ENCODE results near the gene FN3KRP.

DNA sequence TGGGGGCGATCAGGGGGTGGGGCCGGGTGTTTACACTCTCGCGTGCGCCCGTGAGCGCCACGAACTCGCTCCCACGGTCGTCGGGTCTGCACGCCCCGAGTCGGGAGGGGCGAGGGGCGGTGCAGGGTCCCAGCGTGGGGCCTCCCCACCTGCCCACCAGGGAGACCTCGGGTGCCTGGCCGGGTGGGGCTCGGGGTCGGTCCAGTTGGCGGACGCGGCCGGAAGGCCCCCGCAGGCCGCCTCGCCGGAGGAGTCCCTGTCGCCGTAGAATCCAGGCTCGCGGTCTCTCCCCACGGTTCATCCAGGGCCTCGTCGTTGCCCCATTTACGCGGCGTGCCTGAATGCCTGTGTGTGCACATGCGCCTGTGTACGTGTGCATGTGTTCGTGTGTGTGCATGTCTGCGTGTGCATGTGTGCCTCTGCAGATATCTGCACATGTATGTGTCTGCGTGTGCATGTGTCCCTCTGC lies 17.5 kb upstream of the FN3KRP start:
- TF ChIP-seq ZBTB7A (tag by site-specific recombination; IDR thresholded peaks at IDR 0.05; ENCODE audit: low read depth) = peak; percentile 50; the same call in 1 of the 2 replicates
- TF ChIP-seq, protein P1, sequence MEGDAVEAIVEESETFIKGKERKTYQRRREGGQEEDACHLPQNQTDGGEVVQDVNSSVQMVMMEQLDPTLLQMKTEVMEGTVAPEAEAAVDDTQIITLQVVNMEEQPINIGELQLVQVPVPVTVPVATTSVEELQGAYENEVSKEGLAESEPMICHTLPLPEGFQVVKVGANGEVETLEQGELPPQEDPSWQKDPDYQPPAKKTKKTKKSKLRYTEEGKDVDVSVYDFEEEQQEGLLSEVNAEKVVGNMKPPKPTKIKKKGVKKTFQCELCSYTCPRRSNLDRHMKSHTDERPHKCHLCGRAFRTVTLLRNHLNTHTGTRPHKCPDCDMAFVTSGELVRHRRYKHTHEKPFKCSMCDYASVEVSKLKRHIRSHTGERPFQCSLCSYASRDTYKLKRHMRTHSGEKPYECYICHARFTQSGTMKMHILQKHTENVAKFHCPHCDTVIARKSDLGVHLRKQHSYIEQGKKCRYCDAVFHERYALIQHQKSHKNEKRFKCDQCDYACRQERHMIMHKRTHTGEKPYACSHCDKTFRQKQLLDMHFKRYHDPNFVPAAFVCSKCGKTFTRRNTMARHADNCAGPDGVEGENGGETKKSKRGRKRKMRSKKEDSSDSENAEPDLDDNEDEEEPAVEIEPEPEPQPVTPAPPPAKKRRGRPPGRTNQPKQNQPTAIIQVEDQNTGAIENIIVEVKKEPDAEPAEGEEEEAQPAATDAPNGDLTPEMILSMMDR (tag by site-specific recombination; IDR thresholded peaks at IDR 0.05) = no peak
- peak; percentile 70; the same call in 1 of the 2 replicates for TF ChIP-seq ZNF777 (tag by site-specific recombination; IDR thresholded peaks at IDR 0.05; ENCODE audit: borderline replicate concordance)
- TF ChIP-seq, protein P2, sequence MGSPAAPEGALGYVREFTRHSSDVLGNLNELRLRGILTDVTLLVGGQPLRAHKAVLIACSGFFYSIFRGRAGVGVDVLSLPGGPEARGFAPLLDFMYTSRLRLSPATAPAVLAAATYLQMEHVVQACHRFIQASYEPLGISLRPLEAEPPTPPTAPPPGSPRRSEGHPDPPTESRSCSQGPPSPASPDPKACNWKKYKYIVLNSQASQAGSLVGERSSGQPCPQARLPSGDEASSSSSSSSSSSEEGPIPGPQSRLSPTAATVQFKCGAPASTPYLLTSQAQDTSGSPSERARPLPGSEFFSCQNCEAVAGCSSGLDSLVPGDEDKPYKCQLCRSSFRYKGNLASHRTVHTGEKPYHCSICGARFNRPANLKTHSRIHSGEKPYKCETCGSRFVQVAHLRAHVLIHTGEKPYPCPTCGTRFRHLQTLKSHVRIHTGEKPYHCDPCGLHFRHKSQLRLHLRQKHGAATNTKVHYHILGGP (tag by site-specific recombination; IDR thresholded peaks at IDR 0.05) = no peak
- 0 out of 2 replicates have a peak, but pooled peaks have one; percentile 24 for TF ChIP-seq ZNF423 (tag by site-specific recombination; IDR thresholded peaks at IDR 0.05)
- no peak for TF ChIP-seq ZSCAN16 (tag by site-specific recombination; IDR thresholded peaks at IDR 0.05)
